ENCODE results near the gene PRKCZ.
A peak's percentile ranks its signal among the peaks of the same experiment; 100 is the strongest.
"Not testable (repeated sequence)": the region's sequence is repeated elsewhere in the genome, so short reads cannot be mapped to it uniquely, and the experiment has no call there.

The PRKCZ gene

GRCh38 chr1:2133879-2134215 is 83.6 kb downstream of the PRKCZ start:
- DNase-seq (ENCODE audit: low read depth in 1 of 2, low spot score in 1 of 2), result no peak

GRCh38 chr1:2134266-2134620 is 84.0 kb downstream of the PRKCZ start:
- no peak for DNase-seq (ENCODE audit: low read depth in 1 of 2, low spot score in 1 of 2)

- DNase-seq (ENCODE audit: low read depth in 1 of 2, low spot score in 1 of 2), result no peak
These were observed 84.6 kb downstream of the PRKCZ start for GRCh38 chr1:2134621-2135307.

GRCh38 chr1:2135441-2135841 is 85.2 kb downstream of the PRKCZ start:
- DNase-seq (ENCODE audit: low read depth in 1 of 2, low spot score in 1 of 2), result no peak

GRCh38 chr1:2135941-2136340 is 85.7 kb downstream of the PRKCZ start:
- no peak for DNase-seq (ENCODE audit: low read depth in 1 of 2, low spot score in 1 of 2)

- DNase-seq (ENCODE audit: low read depth in 1 of 2, low spot score in 1 of 2), result no peak
These were observed 86.4 kb downstream of the PRKCZ start for GRCh38 chr1:2136386-2137235.

- DNase-seq (ENCODE audit: low read depth in 1 of 2, low spot score in 1 of 2), result no peak
These were observed 87.3 kb downstream of the PRKCZ start for GRCh38 chr1:2137257-2138121.

GRCh38 chr1:2139156-2139555 is 88.9 kb downstream of the PRKCZ start:
- DNase-seq (ENCODE audit: low read depth in 1 of 2, low spot score in 1 of 2), result not testable (repeated sequence)

- no peak for DNase-seq (ENCODE audit: low read depth in 1 of 2, low spot score in 1 of 2)
These were observed 90.8 kb downstream of the PRKCZ start for GRCh38 chr1:2141025-2141424.

- DNase-seq (ENCODE audit: low read depth in 1 of 2, low spot score in 1 of 2), result no peak
These were observed 93.7 kb downstream of the PRKCZ start for GRCh38 chr1:2143814-2144500.

GRCh38 chr1:2144501-2145090 is 94.4 kb downstream of the PRKCZ start:
- no peak for DNase-seq (ENCODE audit: low read depth in 1 of 2, low spot score in 1 of 2)

- no peak for DNase-seq (ENCODE audit: low read depth in 1 of 2, low spot score in 1 of 2)
These were observed 96.0 kb downstream of the PRKCZ start for GRCh38 chr1:2145946-2146835.

GRCh38 chr1:2146836-2147517 is 96.8 kb downstream of the PRKCZ start:
- DNase-seq (ENCODE audit: low read depth in 1 of 2, low spot score in 1 of 2), result no peak

- not testable (repeated sequence) for DNase-seq (ENCODE audit: low read depth in 1 of 2, low spot score in 1 of 2)
These were observed 97.7 kb downstream of the PRKCZ start for GRCh38 chr1:2147869-2148268.

GRCh38 chr1:2148691-2149090 is 98.5 kb downstream of the PRKCZ start:
- DNase-seq (ENCODE audit: low read depth in 1 of 2, low spot score in 1 of 2), result peak; percentile 23 to 24

- DNase-seq (ENCODE audit: low read depth in 1 of 2, low spot score in 1 of 2), result no peak
These were observed 100.6 kb downstream of the PRKCZ start for GRCh38 chr1:2150801-2151200.

GRCh38 chr1:2151252-2151651 is 101.0 kb downstream of the PRKCZ start:
- DNase-seq (ENCODE audit: low read depth in 1 of 2, low spot score in 1 of 2), result no peak

- no peak for DNase-seq (ENCODE audit: low read depth in 1 of 2, low spot score in 1 of 2)
These were observed 101.7 kb downstream of the PRKCZ start for GRCh38 chr1:2151911-2152310.

- no peak for DNase-seq (ENCODE audit: low read depth in 1 of 2, low spot score in 1 of 2)
These were observed 102.7 kb downstream of the PRKCZ start for GRCh38 chr1:2152954-2153353.

All from activated T-helper 1 cell treated with anti-CD3 and anti-CD28 coated beads, Interleukin-2, amount 50 U/mL, for 16 hours (primary cell).